ENCODE data around the gene CDH24. TPM values are rescaled to one million over a fixed set of nuclear protein-coding genes. Genes with fewer than 3 reads are reported as not detected.

Gene CDH24
- total RNA-seq, 6 experiments from 2014 or later, result 0.26 to 0.74 (median 0.54) TPM

- WGBS (ENCODE audit: insufficient coverage, low coverage, low lambda C conversion rate, missing lambda C conversion rate), result 86% methylated on average over 19 of the region's 23 CpGs
- TF ChIP-seq CTCF (IDR thresholded peaks at IDR 0.05) (no peak), POLR2A (IDR thresholded peaks at IDR 0.05) (no peak)
- peaks cover 21 to 69% (median 42%) of the 10 kb centered on the region in 4 donors for H3K36me3 ChIP-seq
- no peak for ATAC-seq
- DNase-seq, result no peak
- H3K4me3 ChIP-seq, result no peak overlapping the region
- H3K4me1 ChIP-seq, result peaks cover 0 to 12% (median 3%) of the 10 kb centered on the region in 4 donors
- no peaks in the 10 kb centered on the region for H3K27me3 ChIP-seq
- no peak overlapping the region for H3K27ac ChIP-seq
- intact Hi-C loops (cut with DNase I), result no loop called here
- no peaks in the 10 kb centered on the region for H3K9me3 ChIP-seq
These were observed 9.8 kb upstream of the CDH24 start for GRCh38 chr14:23066855-23067744.

- DNase-seq (no peak), ATAC-seq (no peak)
- intact Hi-C loops (cut with DNase I), result no loop called here
- Histone ChIP-seq H3K4me1 (peaks cover 0 to 6% (median 0%) of the 10 kb centered on the region in 4 donors), H3K27ac (no peak overlapping the region), H3K27me3 (no peaks in the 10 kb centered on the region), H3K9me3 (no peaks in the 10 kb centered on the region), H3K36me3 (peaks cover 21 to 75% (median 43%) of the 10 kb centered on the region in 4 donors), H3K4me3 (no peak overlapping the region)
- 77% methylated on average over 2 of the region's 3 CpGs for WGBS (ENCODE audit: insufficient coverage, low coverage, low lambda C conversion rate, missing lambda C conversion rate)
- TF ChIP-seq CTCF (IDR thresholded peaks at IDR 0.05) (no peak), POLR2A (IDR thresholded peaks at IDR 0.05) (no peak)
These were observed 9.0 kb upstream of the CDH24 start for GRCh38 chr14:23066368-23066767.

- Histone ChIP-seq H3K36me3 (peaks cover 30 to 96% (median 58%) of the 10 kb centered on the region in 4 donors), H3K27me3 (no peaks in the 10 kb centered on the region), H3K4me3 (no peak overlapping the region), H3K27ac (no peak overlapping the region), H3K9me3 (no peaks in the 10 kb centered on the region), H3K4me1 (peaks cover 0 to 6% (median 0%) of the 10 kb centered on the region in 4 donors)
- ATAC-seq (no peak), DNase-seq (no peak)
- no peak for TF ChIP-seq POLR2A (IDR thresholded peaks at IDR 0.05)
- no peak for TF ChIP-seq CTCF (IDR thresholded peaks at IDR 0.05)
- intact Hi-C loops (cut with DNase I), result no loop called here
- 72% methylated on average over 5 of the region's 5 CpGs for WGBS (ENCODE audit: insufficient coverage, low coverage, low lambda C conversion rate, missing lambda C conversion rate)
These were observed 6.3 kb upstream of the CDH24 start for GRCh38 chr14:23063601-23064000.

- H3K4me3 ChIP-seq, result no peak overlapping the region
- no peaks in the 10 kb centered on the region for H3K27me3 ChIP-seq
- H3K4me1 ChIP-seq, result peaks cover 0 to 6% (median 0%) of the 10 kb centered on the region in 4 donors
- intact Hi-C loops (cut with DNase I), result no loop called here
- H3K27ac ChIP-seq, result no peak overlapping the region
- WGBS (ENCODE audit: insufficient coverage, low coverage, low lambda C conversion rate, missing lambda C conversion rate), result 0% methylated on average over 1 of the region's 4 CpGs
- peaks cover 24 to 82% (median 47%) of the 10 kb centered on the region in 4 donors for H3K36me3 ChIP-seq
- DNase-seq (peak in 1 of 3 donors; percentile 73), ATAC-seq (peak; percentile 21 to 74 (median 30))
- TF ChIP-seq CTCF (IDR thresholded peaks at IDR 0.05) (no peak), POLR2A (IDR thresholded peaks at IDR 0.05) (no peak)
- H3K9me3 ChIP-seq, result no peaks in the 10 kb centered on the region
These were observed 4.7 kb upstream of the CDH24 start for GRCh38 chr14:23062002-23062401.

Data from right lobe of liver (tissue), 6 donors.